GM18519 (cell line): ENCODE data around the gene MUC20.
"Not testable (repeated sequence)": the region's sequence is repeated elsewhere in the genome, so short reads cannot be mapped to it uniquely, and the experiment has no call there.

Source experiments
- ATAC-seq: cut with Tn5 transposase; IDR thresholded peaks from one replicate; pipeline ENCODE4 v1.9.1; 2021; ENCODE audit warnings: mild to moderate bottlenecking, moderate library complexity; ENCODE audit not compliant: unreplicated experiment, low FRiP score

Gene MUC20, protein sequence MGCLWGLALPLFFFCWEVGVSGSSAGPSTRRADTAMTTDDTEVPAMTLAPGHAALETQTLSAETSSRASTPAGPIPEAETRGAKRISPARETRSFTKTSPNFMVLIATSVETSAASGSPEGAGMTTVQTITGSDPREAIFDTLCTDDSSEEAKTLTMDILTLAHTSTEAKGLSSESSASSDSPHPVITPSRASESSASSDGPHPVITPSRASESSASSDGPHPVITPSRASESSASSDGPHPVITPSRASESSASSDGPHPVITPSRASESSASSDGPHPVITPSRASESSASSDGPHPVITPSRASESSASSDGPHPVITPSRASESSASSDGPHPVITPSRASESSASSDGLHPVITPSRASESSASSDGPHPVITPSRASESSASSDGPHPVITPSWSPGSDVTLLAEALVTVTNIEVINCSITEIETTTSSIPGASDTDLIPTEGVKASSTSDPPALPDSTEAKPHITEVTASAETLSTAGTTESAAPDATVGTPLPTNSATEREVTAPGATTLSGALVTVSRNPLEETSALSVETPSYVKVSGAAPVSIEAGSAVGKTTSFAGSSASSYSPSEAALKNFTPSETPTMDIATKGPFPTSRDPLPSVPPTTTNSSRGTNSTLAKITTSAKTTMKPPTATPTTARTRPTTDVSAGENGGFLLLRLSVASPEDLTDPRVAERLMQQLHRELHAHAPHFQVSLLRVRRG

DNA sequence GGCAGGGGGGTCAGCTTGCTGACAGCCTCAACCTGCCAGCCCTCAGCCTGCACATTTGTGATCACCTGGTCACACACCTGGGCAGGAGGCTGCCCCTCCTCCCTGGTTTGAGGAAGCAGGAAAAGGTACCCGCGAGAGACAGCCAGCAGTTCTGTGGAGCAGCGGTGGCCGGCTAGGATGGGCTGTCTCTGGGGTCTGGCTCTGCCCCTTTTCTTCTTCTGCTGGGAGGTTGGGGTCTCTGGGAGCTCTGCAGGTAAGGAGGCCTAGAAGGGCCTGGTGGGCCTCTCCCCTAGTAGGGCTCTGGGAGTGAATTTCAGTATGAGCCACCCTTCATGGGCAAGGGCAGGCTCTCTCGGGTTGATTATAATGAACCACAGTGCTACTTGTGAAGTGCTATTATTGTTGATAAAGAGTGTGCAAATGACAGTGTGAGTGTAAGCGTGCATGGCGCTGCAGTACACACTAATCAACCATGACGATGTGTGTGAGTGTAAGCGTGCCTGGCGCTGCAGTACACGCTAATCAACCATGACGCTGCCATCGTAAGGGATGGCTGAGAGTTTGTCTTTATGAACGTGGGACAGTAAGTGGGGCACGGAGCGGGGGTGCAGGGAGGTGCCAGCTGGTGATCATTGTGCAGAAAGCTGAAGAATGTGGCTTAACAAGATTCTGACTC, at the start of gene MUC20:
TSS of gene MUC20 (plus strand) at position 148 of the 676 bp plus-strand sequence. CDS start at position 178, 30 bp downstream.
- not testable (repeated sequence) for ATAC-seq

DNA sequence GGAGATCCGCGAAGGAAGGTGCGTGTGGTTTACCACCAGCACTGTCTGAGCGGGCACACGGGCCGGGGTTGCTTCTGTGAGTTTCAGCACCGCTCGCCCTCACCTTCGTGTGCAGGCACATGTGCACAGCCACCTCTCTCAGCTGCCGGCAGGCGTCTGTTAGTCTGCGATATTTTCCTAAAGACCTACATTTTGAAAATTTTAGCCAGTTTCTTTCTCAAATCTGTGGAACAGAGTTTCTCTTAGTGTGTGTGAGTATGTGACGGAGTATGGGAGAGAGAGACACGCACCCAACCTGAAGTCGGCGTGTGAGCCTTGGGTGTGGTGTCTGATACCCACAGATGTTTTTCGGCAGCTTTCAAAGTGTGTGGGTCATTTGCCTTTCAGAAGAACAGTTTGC, 49.5 kb upstream of the MUC20 start:
- ATAC-seq: not testable (repeated sequence)

DNA sequence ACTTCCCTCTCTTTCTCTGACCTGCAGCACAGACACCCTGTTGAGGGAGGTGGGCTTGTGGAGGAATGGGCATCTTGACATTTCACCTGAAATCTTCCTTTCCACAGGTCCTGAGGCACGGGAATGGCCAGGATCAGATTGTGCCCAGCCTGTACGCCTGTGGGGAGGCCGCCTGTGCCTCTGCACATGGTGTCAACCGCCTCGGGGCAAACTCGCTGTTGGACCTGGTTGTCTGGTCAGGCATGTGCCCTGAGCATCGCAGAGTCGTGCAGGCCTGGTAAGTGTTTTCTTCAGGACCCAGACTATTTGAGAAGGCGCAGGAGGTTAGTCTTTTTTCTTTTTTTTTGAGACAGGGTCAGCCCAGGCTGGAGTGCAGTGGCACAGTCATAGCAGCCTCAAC, 47.1 kb upstream of the MUC20 start:
- not testable (repeated sequence) for ATAC-seq

DNA sequence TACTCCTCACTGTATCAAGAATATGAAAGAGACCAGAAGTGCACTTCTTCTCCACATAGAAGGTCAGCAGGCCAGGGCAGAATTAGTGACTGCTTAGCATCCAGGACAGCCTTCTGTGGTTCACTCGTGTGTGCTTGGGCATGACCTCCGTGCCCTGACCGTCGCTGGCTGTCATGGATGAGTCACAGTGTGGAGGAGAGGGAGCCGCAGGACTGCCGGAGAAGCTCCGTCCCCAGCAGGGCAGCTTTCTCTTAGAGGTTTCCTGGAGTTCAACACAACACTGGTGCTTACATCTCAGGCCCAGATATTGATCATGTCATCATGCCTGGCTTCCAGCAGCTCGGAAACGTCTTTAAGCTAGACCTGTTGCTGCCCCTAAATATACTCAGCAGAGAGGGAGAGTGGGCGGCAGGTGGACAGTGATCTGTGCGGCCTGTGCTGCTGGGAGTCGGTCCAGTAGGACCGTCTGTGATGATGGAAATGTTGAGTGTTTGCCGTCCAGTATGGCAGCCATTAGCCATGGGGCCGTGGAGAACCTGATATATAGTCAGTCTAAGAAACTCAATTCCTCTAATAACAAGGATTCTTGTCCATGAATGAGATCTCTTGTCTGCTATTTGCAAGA, 42.3 kb upstream of the MUC20 start:
- not testable (repeated sequence) for ATAC-seq

- not testable (repeated sequence) for ATAC-seq
Measured at GRCh38 chr3:195680690-195681089, 40.1 kb upstream of the MUC20 start.

DNA sequence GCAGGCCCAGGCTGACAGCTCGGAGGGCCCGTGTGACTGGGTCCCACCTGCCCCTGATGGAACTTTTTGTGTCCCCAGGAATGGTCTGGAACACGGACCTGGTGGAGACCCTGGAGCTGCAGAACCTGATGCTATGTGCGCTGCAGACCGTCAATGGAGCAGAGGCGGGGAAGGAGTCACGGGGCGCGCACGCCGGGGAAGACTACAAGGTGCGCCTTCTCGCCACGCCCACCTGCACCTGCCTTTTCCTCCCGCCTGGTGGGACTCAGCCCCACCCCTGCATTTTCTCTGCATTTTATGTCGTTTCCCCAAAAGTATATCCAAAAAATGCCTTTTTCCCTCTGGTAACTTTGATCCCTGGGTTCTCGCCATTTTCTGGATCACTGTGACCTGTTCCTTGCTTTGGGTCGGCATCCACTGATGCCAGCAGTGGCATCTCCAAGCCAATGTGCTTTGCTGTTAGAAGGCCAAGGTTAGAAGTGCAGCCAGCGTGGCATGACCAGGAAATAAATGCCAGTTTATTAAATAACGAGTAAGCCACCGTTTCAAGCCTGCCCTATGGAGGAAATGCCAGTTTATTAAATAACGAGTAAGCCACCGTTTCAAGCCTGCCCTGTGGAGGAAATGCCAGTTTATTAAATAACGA, 39.2 kb upstream of the MUC20 start:
- not testable (repeated sequence) for ATAC-seq

- ATAC-seq: not testable (repeated sequence)
Measured at GRCh38 chr3:195682104-195682742, 38.6 kb upstream of the MUC20 start.

DNA sequence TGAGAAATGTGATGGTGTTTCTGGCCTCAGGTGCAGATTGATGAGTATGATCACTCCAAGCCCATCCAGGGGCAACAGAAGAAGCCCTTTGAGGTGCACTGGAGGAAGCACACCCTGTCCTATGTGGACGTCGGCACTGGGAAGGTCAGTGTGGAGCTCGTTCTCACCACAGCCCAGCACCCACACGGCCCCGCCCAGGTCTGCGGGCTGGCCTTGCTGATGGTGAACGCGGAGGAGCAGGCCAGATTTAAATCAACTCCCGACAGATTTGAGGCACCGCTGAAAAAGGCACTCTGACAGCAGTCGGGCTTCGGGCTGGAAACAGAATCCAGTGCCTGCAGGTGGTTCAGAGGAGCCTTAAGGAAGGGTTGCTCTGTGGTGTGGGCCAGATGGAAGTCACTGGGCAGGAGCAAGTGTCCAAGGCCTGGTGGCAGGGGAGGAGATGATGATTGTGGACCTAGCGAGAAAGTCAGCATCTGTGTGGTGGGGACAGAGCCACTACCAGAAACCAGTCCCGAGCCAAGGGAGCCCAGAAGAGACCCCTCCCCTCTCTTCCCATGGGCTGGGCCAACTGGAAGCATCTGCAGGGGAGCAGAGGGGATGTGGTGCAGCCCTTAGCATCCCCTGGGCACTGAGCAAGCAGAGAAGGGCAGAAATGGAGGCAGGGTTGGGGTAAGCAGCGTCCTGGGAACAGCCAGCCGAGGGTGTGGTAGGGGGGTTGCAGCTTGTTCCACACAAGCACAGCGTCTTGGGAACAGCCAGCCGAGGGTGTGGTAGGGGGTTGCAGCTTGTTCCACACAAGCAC, 36.9 kb upstream of the MUC20 start:
- ATAC-seq: not testable (repeated sequence)

DNA sequence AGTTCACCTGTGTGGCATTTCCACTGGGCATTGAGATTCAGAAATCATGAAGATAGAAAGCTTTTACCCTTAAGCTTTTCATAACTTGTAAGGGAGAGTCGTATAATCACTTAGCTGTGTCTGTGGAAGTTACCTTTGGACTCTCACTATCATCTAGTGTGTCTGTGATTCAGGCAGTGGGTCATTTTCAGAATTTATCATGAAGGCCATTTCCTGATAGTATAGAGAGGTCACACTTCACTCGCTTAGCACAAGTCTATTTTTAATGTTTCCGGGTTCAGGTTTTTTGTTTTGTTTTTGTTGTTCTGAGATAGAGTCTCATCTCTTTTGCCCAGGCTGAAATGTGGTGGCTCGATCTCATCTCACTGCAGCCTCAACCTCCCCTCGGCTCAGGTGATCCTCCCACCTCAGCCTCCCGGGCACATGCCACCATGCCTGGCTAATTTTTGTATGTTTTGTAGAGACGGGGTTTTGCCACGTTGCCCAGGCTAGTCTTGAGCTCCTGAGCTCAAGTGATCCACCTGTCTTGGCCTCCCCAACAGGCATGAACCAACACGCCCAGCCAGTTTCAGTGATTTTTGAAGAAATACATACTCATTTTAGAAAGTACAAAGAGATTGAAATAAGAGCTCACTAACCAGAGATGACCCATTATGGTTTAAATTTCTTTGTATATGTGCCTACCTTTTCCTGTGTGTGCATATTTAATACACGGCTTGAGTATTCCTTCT, 36.1 kb upstream of the MUC20 start:
- peak; percentile 41 for ATAC-seq

- ATAC-seq: not testable (repeated sequence)
Measured at GRCh38 chr3:195686537-195687208, 34.1 kb upstream of the MUC20 start.

GRCh38 chr3:195687209-195687760, 33.5 kb upstream of the MUC20 start:
- not testable (repeated sequence) for ATAC-seq

DNA sequence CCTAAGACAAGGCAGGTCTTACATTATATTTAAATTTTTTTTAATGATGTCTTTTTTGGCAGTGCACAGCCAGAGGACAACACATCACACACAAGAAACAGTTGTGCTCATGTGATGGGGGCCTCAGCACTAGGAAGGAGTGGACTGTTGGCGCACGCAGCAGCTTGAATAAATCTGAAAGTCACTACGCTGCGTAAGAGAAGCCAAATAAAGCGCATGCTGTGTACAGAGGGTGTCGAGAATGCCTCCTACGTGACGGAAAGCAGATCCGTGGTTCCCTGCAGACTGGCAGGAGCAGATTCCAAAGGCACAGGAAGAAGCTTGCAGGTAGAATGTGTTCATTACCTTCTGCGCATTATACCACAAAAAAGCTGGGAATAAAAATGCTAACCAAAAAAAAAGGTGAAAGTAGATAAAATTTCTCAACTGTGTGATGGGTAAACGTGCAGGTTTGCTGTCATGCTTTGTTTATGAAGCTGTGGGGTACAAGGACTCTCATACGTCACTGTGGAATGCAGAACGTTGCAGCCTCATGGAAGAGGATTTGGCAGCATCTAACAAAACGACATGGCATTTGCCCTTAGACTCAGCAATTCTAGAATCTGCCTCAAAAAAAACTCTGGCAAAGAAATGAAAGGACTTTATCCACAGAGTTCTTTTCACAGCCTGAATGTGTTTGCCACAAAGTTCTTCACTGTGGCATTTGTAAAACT, 32.2 kb upstream of the MUC20 start:
- ATAC-seq: not testable (repeated sequence)

DNA sequence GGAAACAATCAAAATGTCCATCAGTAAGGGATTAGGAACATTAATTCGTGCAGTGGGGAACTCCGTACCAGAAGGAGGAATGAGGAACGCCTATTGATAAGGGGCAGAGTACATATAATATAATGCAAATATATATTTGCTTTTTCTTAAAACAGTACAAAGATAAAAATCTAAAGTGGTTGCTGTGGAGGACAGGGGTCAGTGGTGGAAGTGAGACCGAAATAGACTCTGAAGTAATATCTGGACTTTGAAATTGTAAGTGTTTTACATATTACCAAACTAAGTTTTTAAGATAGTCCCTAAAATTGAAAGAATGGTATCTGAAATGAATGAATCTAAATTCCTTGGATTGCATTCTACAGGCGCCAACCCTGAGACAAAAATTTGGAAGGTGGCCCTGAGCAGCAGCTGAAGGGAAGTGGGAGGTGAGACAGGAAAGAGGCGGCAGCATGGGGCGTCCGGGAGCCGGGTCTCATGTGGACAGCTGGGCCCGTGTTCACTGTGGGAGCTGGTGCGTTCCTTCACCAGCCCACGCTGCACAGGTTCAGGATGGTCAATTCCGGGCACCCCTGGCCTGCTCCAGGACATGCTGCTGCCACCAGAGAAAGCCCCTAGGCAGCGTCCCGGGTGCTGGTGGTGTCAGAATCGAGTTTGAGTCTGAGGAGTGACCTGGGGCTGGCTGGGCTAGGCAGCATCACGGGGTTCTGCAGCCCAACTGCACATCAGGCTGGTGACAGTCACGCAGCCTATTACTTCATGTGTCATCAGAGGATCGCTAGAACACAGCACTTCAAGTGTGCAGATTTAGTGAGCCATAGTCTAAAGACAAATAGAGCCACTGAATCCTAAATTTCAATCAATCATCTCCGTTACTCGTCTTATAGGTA, 31.4 kb upstream of the MUC20 start:
- ATAC-seq: not testable (repeated sequence)

GRCh38 chr3:195690951-195691350, 29.8 kb upstream of the MUC20 start:
- no peak for ATAC-seq

DNA sequence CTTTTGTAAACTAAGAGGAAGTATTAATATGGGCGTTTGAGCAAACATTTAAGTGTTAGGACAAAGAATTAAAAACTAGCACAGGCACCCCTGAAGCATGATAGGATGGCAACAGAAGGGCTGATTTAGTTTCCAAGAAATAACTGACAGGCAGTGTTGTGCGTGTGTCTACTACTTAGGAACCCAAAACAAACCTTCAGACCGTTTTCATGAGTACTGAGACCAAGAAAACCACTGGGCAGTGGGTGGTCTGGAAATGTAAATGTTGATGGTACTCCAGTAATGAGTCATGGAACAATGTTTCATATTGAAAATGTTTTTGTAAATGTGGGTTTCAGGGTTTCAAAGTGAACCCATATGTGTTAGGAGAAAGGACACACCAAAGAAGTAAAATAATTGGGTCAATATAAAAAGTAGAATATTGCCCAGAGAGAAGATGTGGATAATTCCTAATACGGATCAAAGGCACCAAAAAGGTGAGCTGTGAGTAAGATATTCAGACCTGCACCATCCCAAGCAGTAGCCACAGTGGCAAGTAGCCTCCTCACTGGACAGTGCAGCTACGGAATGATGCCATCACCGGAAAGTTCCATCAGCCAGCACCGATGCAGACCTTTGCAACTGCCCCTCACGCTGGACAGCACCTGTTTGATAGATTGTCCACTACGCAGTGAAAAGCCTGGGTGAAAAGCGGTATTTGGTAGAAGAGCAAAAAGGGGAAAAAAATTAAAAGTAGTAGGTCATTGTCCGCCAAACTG, 29.0 kb upstream of the MUC20 start:
- not testable (repeated sequence) for ATAC-seq
